HFFc6 (cell line): ENCODE measurements around the gene DNASE1L2. TPM values are rescaled to one million over a fixed set of nuclear protein-coding genes. Genes with fewer than 3 reads are reported as not detected.

Experiments
- DNase-seq: peaks from one replicate; pipeline ENCODE4 v3.0.0-alpha.2; 2018
- H3K27ac Mint-ChIP-seq: 2 replicates; pipeline ENCODE4 v1.8.0; 2020; ENCODE audit warnings: mild to moderate bottlenecking, mixed read lengths
- H3K27me3 Mint-ChIP-seq: 2 replicates; pipeline ENCODE4 v1.8.0; 2021; ENCODE audit warnings: mild to moderate bottlenecking, moderate library complexity, mixed read lengths; ENCODE audit not compliant: insufficient read depth
- H3K36me3 Mint-ChIP-seq: 2 replicates; pipeline ENCODE4 v1.8.0; 2021; ENCODE audit warnings: low read depth, mixed read lengths
- H3K4me1 Mint-ChIP-seq: 2 replicates; pipeline ENCODE4 v1.8.0; 2020; ENCODE audit warnings: low read depth, mixed read lengths
- H3K4me3 Mint-ChIP-seq: 2 replicates; pipeline ENCODE4 v1.8.0; 2020; ENCODE audit warnings: mild to moderate bottlenecking, moderate library complexity, mixed read lengths
- H3K9me3 Mint-ChIP-seq: 2 replicates; pipeline ENCODE4 v1.8.0; 2020; ENCODE audit warnings: mild to moderate bottlenecking, mixed read lengths
- total RNA-seq, 6 experiments: library from RNA; stranded (reverse); fragmentation: NEBNext Ultra II Directional; extraction: Animal tissue kit (Norgen Biotek cat#: 25700); gene quantifications; 2 replicates in 1 of 6; 3 replicates in 5 of 6; pipeline ENCODE4 v1.2.3, GENCODE V29; 2021
- TF ChIP-seq, protein P1 (sequence below): fragments of 200-600 bp; sonication (generic); IDR thresholded peaks from 2 replicates; pipeline ENCODE4 v1.5.0; 2021; ENCODE audit warnings: antibody characterized with exemption, mild to moderate bottlenecking

Gene DNASE1L2
- total RNA-seq, 6 experiments from 2014 or later = 0.82 to 1.5 (median 1.1) TPM

GRCh38 chr16:2211923-2212347 is 24.3 kb upstream of the DNASE1L2 start:
- Mint-ChIP-seq H3K4me3 (peak overlapping the region; percentile 31), H3K27ac (no peak overlapping the region; the same call in 1 of the 2 replicates)

DNA sequence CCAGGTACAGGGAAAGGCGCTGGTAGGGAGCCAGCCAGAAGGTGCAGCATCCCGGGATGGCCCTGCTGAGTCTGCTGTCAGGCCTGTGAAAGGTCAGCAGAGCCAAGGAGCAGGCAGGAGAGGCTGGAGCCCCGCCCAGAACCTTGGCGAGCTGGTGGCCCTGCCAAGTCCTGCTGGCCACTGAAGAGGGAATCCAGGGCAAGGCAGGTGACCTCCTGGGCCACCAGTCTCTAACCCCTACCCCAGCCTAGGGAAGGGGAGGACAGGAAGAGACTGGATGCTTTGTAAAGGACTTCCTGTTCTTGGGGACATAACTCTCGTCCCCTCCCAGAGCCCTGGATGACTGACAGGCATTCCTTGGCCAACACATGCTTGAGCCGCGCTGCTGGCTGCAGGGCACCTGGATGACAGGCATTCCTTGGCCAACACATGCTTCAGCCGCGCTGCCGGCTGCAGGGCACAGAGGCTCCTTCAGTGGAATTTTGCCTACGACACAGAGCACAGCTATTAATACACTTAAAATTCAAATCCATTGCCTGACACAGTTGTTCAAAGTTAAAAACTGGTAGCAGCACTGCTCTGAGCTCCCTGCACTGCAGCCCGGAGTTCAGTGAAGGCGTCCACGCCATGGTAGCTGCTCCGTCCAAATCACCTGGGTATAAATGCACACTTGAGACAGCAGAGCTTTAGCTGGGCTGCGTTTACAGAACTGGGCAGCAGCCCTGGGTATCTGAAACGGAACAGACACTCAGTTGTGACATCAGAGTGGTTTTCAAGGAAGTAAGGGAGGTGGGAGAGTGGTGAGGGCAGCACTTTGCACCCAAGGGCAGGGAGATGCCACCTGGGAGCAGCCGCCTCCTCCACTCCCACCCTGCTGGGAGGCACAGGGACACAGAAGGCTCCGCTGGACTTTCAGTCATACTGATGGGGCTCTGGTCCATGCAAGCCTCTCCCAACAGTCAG is 23.6 kb upstream of the DNASE1L2 start:
- Mint-ChIP-seq H3K4me3 (peak overlapping the region; percentile 87), H3K9me3 (no peaks in the 10 kb centered on the region), H3K27ac (peak overlapping the region; percentile 63), H3K4me1 (peaks cover 26% of the 10 kb centered on the region), H3K36me3 (peaks cover 3% of the 10 kb centered on the region; the same call in 1 of the 2 replicates), H3K27me3 (peaks cover 8% of the 10 kb centered on the region)
- TF ChIP-seq, protein P1, sequence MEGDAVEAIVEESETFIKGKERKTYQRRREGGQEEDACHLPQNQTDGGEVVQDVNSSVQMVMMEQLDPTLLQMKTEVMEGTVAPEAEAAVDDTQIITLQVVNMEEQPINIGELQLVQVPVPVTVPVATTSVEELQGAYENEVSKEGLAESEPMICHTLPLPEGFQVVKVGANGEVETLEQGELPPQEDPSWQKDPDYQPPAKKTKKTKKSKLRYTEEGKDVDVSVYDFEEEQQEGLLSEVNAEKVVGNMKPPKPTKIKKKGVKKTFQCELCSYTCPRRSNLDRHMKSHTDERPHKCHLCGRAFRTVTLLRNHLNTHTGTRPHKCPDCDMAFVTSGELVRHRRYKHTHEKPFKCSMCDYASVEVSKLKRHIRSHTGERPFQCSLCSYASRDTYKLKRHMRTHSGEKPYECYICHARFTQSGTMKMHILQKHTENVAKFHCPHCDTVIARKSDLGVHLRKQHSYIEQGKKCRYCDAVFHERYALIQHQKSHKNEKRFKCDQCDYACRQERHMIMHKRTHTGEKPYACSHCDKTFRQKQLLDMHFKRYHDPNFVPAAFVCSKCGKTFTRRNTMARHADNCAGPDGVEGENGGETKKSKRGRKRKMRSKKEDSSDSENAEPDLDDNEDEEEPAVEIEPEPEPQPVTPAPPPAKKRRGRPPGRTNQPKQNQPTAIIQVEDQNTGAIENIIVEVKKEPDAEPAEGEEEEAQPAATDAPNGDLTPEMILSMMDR = no peak
- no peak for DNase-seq

More at GRCh38 chr16:2211923-2212347, 24.3 kb upstream of the DNASE1L2 start:
- DNase-seq = no peak
- peaks cover 11% of the 10 kb centered on the region for H3K27me3 Mint-ChIP-seq
- peaks cover 26% of the 10 kb centered on the region for H3K4me1 Mint-ChIP-seq
- TF ChIP-seq, protein P1 = no peak
- peaks cover 10% of the 10 kb centered on the region; the same call in 1 of the 2 replicates for H3K36me3 Mint-ChIP-seq
- H3K9me3 Mint-ChIP-seq = no peaks in the 10 kb centered on the region

DNA sequence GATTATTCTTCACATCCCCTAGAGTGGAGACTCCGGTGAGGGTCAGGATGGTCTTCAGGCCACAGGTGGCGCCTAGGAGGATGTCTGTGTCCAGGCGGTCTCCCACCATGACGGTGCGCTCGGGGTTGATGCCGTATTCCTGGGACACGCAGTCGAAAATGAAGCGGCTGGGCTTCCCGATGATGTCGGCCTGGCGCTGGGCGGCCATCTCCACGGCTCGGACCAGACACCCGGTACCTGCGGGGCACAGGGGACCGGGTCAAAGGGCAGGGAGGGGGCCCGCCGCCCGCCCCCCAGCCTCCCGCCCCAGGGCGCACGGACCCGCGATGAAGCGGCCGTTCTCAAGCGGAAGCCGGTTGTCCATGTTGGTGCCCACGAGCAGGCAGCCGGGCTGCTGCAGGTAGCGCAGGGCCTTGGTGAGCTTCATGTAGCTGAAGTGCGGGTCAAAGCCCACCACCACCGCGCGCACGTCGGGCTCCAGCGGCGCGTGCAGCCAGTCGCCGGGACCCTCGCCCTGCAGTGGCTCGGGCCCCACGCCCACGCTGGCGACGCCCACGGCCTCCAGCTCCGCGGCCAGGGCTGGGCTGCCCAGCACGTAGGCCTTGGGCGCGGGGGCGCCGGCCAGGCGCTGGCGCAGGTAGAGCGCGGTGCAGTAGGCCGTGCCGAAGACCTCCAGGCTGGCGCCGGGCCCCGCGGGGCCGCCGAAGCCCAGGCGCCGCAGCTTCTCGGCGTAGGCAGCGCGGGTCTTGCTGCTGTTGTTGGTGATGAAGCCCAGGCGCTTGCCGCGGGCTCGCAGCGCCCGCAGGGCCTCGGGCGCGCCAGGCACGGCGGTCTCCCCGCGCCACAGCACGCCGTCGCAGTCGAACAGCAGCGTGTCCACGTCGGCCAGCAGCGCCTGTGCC is 22.2 kb upstream of the DNASE1L2 start:
- Mint-ChIP-seq H3K36me3 (no peaks in the 10 kb centered on the region; the same call in 1 of the 2 replicates), H3K4me1 (peaks cover 26% of the 10 kb centered on the region), H3K27me3 (peaks cover 8% of the 10 kb centered on the region), H3K9me3 (no peaks in the 10 kb centered on the region), H3K27ac (peak overlapping the region; percentile 61), H3K4me3 (peak overlapping the region; percentile 87)
- no peak for DNase-seq
- TF ChIP-seq, protein P1 = no peak

DNA sequence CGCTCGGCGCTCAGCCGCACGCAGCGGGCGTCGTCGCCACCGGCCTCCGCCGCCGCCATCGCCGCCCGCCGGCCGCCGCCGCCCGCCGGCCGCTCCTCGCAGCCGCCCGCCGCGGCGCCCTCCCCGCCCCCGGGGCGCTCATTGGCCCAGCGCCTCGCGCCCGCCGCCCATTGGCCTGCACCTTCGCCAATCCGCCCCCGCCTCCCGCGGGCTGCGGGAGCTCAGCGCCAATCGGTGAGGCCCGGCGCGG is 21.6 kb upstream of the DNASE1L2 start, which contains the start of gene PGP:
TSS of gene PGP (minus strand) at position 122 of the 250 bp plus-strand sequence. CDS start at position 59, 63 bp downstream.
- Mint-ChIP-seq H3K36me3 (no peaks in the 10 kb centered on the region; the same call in 1 of the 2 replicates), H3K27me3 (peaks cover 8% of the 10 kb centered on the region), H3K27ac (peak within 1 kb of the TSS; percentile 95), H3K4me1 (peaks cover 26% of the 10 kb centered on the region), H3K9me3 (no peaks in the 10 kb centered on the region), H3K4me3 (peak within 1 kb of the TSS; percentile 92)
- TF ChIP-seq, protein P1 = no peak
- DNase-seq = no peak

GRCh38 chr16:2216330-2216729 is 19.9 kb upstream of the DNASE1L2 start:
- TF ChIP-seq, protein P1 = no peak
- peaks cover 8% of the 10 kb centered on the region for H3K27me3 Mint-ChIP-seq
- H3K4me3 Mint-ChIP-seq = peak overlapping the region; percentile 54; the same call in 1 of the 2 replicates
- peaks cover 26% of the 10 kb centered on the region for H3K4me1 Mint-ChIP-seq
- H3K27ac Mint-ChIP-seq = no peak overlapping the region; the same call in 1 of the 2 replicates
- H3K9me3 Mint-ChIP-seq = no peaks in the 10 kb centered on the region
- no peaks in the 10 kb centered on the region; the same call in 1 of the 2 replicates for H3K36me3 Mint-ChIP-seq
- no peak for DNase-seq
